Activated CD8-positive, alpha-beta memory T cell treated with anti-CD3 and anti-CD28 coated beads for 4 hours (primary cell): Measurements from ENCODE around the gene TMEM50A.
"Not testable (repeated sequence)": the region's sequence is repeated elsewhere in the genome, so short reads cannot be mapped to it uniquely, and the experiment has no call there.

Source experiments
- DNase-seq, 2 donors: peaks; one replicate each; pipeline ENCODE4 v3.0.0-alpha.2; 2020; ENCODE audit warnings: low read depth in 2 of 2

TMEM50A gene

DNA sequence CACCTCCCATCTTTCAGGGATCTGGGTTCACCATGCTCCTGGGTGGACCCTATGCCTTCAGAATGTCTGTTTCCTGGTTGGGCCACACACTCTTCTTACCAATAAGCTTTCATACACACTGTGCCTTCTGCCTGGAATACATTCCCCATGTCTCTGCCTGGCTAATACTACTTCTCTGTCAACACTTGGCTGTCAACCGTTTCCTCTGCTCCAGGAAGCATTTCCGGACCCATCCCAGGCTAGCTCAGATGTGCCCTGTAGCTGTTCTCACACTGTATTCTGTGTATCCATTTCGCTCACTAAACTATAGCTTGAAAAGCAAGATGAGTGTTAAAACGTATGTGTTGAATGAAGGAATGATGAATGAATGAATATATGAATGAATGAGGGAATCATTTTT lies 49.0 kb downstream of the TMEM50A start:
- not testable (repeated sequence) for DNase-seq

DNA sequence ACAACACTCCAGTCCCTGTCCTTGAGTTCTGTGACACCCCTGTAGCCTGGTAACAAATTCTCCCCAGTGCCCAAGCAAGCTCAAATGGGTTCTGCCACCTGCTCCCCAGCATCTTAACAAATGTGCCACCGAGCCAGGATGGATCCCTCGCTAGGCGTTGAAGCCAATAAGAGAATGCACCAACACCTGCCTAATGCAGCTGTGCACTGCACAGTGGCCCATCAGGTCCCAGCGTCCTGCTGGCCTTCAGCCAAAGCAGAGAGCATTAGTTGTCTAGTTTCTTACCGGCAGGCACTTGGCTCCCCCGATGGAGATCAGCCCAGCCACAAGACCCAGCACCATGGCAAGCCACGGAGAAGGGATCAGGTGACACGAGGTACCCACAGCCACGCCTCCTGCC lies 50.6 kb downstream of the TMEM50A start:
- DNase-seq, result not testable (repeated sequence)

DNA sequence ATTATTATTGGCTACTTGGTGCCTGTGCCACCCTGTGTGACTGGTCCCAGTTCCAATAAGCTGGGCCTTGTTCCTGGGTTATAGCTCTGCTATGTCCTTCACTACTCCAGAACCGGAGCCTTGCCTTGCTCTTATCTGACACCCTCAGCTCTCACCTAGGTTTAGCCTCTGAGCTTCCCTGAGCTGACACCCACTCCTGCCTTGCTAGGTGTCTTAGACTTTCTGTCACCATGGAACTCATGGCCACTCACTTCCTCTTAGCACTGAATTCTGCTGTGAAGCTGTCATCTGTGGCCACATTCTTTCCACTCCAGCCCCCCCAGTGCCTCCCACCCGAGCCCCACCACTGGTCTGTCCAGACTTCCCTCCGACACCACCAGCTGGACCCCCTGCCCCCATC lies 51.6 kb downstream of the TMEM50A start:
- DNase-seq, result not testable (repeated sequence)

DNA sequence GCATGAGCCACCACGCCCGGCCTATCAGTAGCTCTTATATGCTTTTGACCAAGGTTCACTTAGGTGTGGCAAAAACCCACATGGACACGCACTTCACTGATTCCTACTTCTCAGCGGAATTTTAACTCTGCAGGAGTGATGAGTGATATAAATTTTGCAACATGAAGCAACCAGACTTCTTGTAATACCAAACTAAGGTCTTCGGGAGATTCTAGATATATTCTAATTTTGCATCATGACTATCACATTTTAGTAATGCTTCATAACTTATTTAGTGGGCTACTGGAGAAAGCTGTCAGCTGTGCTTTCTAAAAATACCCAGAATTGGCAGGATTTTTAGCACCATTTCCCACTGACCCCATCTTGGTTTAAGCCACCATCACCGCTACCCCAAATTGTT lies 54.7 kb downstream of the TMEM50A start:
- no peak for DNase-seq

DNA sequence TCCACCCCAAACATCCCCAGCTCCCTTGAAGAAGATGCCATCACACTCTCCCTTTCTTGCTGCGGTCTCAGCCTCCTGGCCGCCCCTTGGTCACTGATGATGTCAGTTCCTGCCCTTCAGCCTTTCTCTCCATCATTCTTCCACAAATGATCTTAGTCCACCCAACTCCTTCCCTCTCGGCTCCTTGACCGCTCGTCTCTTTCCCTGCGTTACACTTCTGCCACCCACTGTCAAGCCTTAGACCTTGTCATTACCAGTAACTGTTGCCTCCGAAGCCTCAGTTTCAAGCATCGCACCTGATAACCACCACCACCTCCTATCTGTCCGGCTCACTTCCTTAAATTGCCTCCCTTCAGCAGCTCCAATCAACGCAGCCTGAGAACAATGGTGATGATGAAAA lies 59.4 kb downstream of the TMEM50A start:
- not testable (repeated sequence) for DNase-seq

DNA sequence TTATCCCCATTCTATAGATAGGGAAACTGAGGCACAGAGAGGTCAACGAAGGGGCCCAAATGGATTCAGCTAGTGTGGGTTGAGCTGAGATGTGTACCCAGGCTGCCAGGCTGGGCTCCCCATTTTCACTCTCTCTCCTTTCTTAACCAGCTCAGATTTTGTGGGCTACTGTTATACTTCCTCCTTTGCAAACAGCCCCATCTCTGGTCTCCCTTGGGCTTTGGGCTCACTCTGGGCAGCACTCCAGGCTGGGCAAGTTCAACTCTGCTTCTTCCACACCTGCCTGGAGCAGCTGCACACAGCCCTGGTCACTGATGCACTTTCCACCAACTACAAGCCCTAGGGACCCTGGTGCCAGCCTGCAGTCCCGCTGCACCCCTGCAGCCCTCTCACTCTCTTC lies 59.9 kb downstream of the TMEM50A start:
- not testable (repeated sequence) for DNase-seq

GRCh38 chr1:25402947-25403803 lies 65.0 kb downstream of the TMEM50A start:
- DNase-seq, result not testable (repeated sequence)

GRCh38 chr1:25405731-25406305 lies 67.7 kb downstream of the TMEM50A start:
- DNase-seq, result not testable (repeated sequence)

DNA sequence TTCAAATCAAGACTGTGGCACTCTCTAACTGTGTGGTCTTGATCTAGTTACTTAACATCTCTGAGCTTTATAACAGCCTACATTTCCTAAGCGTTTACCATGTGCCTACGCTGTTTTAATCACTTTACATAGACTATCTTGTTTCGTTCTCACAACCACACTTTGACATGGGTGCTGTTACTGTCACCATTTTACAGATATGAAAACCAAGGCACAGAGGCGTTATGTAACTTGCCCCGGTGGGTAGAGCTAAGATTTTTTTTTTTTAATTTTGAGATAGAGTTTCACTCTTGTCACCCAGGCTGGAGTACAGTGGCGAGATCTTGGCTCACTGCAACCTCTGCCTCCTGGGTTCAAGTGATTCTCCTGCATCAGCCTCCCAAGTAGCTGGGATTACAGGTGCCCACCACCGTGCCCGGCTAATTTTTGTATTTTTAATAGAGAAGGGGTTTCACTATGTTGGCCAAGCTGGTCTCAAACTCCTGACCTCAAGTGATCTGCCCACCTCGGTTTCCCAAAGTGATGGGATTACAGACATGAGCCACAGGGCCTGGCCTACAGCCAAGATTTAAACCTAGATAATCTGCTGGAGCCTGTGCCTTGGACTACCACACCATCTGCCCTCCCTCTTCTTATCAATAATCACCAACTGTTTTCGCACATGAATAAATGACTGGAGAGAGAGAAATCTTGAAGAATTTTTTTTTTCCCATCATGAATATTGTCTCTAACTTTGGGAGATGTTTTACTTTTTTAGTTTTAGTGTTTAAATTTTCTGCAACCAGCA lies 71.7 kb downstream of the TMEM50A start:
- DNase-seq, result not testable (repeated sequence)
